Inferior parietal cortex (tissue), 1 donor: ENCODE data around the gene PHLDA2.
"Not testable (repeated sequence)": the region's sequence is repeated elsewhere in the genome, so short reads cannot be mapped to it uniquely, and the experiment has no call there.

Experiments used
- DNase-seq: peaks from one replicate; pipeline ENCODE4 v3.0.0-alpha.2; 2016; ENCODE audit errors: extremely low spot score

PHLDA2 gene

GRCh38 chr11:2914455-2915195 is 14.6 kb downstream of the PHLDA2 start:
- no peak for DNase-seq

GRCh38 chr11:2913776-2914175 is 15.4 kb downstream of the PHLDA2 start:
- DNase-seq, result no peak

GRCh38 chr11:2913019-2913431 is 16.2 kb downstream of the PHLDA2 start:
- no peak for DNase-seq

GRCh38 chr11:2912498-2912897 is 16.7 kb downstream of the PHLDA2 start:
- DNase-seq, result no peak

- DNase-seq, result no peak
Measured at GRCh38 chr11:2911785-2912391, 17.3 kb downstream of the PHLDA2 start.

- DNase-seq, result no peak
Measured at GRCh38 chr11:2911088-2911784, 18.0 kb downstream of the PHLDA2 start.

- DNase-seq, result no peak
Measured at GRCh38 chr11:2910401-2910955, 18.7 kb downstream of the PHLDA2 start.

GRCh38 chr11:2909133-2909902 is 19.9 kb downstream of the PHLDA2 start:
- no peak for DNase-seq

- no peak for DNase-seq
Measured at GRCh38 chr11:2908130-2908529, 21.1 kb downstream of the PHLDA2 start.

GRCh38 chr11:2905299-2905698 is 23.9 kb downstream of the PHLDA2 start:
- DNase-seq, result not testable (repeated sequence)

- no peak for DNase-seq
Measured at GRCh38 chr11:2904153-2905052, 24.8 kb downstream of the PHLDA2 start.

- no peak for DNase-seq
Measured at GRCh38 chr11:2903672-2904011, 25.6 kb downstream of the PHLDA2 start.

GRCh38 chr11:2902784-2903671 is 26.2 kb downstream of the PHLDA2 start:
- no peak for DNase-seq

GRCh38 chr11:2901854-2902783 is 27.1 kb downstream of the PHLDA2 start:
- peak; percentile 57 for DNase-seq

GRCh38 chr11:2901196-2901796 is 27.9 kb downstream of the PHLDA2 start:
- DNase-seq, result no peak

GRCh38 chr11:2899080-2899783 is 30.0 kb downstream of the PHLDA2 start:
- DNase-seq, result no peak

GRCh38 chr11:2898366-2899079 is 30.7 kb downstream of the PHLDA2 start:
- no peak for DNase-seq
